Epithelial cell of prostate (primary cell): ENCODE results near the gene MED27.

Source experiments
- DNase-seq: peaks from one replicate; pipeline ENCODE4 v3.0.0-alpha.2; 2011; ENCODE audit warnings: low read depth, low spot score
- H3K27ac ChIP-seq: fragments of 450-650 bp; 2 replicates; pipeline ENCODE4 v1.5.1; 2017; ENCODE audit warnings: mild to moderate bottlenecking

MED27 gene

GRCh38 chr9:131826966-131827525 is 252.6 kb downstream of the MED27 start:
- H3K27ac ChIP-seq = no peak overlapping the region
- peak; percentile 40 for DNase-seq

- no peak overlapping the region for H3K27ac ChIP-seq
- DNase-seq = no peak
Measured at GRCh38 chr9:131826053-131826452, 253.6 kb downstream of the MED27 start.

DNA sequence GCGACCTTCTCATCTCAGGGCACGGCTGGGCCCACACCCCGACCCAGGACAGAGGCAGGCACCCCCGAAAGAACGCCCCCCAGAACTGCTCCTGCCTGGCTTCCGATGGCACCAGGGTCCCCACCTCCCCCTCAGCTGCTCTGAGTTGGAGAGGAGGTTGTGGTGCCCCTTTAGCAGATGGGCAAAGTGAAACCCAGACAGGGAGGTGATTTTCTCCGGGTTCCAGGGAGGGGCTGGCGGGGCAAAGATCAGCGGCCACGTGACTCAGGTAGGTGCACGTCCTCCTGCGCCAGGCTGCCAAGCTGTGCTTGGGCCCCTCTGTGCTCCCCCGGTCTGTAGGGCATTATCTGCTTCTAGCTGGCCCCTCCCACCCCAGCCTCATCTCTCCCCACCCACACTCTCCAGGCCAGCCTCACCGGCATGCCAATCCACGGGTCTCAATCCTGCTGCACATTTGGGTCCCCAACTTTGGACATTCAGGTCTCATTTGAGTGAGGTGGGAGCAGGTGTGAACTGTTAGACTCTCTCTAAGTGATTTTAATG is 254.6 kb downstream of the MED27 start:
- DNase-seq = no peak

GRCh38 chr9:131824155-131824594 is 255.5 kb downstream of the MED27 start:
- H3K27ac ChIP-seq = no peak overlapping the region

More for the DNA sequence above, 254.6 kb downstream of the MED27 start:
- H3K27ac ChIP-seq = no peak overlapping the region

DNA sequence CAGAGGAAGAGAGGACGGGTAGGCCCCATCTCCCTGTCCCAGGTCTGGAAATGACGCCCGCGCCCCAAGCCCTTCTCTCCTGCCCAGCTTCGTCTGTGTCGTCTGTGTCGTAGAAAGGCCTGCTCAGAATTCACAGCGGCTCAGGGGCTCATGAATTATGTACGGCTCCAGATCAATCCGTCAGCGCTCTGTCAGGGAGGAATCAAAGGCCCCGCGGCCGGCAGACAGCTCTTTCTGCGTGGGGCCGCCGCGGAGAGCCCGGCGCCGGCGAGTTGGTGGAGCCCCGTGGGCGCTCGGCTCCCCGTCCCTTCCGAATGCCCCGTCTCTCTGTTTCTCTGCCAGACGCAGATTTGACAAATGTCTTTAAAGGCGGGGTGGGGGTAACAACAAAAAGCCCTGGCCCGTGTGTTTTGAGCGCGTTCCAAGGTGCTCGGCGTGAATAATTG is 255.9 kb downstream of the MED27 start:
- no peak overlapping the region for H3K27ac ChIP-seq
- no peak for DNase-seq

More at GRCh38 chr9:131824155-131824594, 255.5 kb downstream of the MED27 start:
- no peak for DNase-seq

GRCh38 chr9:131818089-131818488 is 261.6 kb downstream of the MED27 start:
- DNase-seq = no peak
- H3K27ac ChIP-seq = no peak overlapping the region

GRCh38 chr9:131817627-131818026 is 262.0 kb downstream of the MED27 start:
- H3K27ac ChIP-seq = no peak overlapping the region
- DNase-seq = no peak

- no peak overlapping the region for H3K27ac ChIP-seq
- no peak for DNase-seq
Measured at GRCh38 chr9:131817073-131817472, 262.6 kb downstream of the MED27 start.

- DNase-seq = no peak
- H3K27ac ChIP-seq = no peak overlapping the region
Measured at GRCh38 chr9:131815970-131816873, 263.4 kb downstream of the MED27 start.

DNA sequence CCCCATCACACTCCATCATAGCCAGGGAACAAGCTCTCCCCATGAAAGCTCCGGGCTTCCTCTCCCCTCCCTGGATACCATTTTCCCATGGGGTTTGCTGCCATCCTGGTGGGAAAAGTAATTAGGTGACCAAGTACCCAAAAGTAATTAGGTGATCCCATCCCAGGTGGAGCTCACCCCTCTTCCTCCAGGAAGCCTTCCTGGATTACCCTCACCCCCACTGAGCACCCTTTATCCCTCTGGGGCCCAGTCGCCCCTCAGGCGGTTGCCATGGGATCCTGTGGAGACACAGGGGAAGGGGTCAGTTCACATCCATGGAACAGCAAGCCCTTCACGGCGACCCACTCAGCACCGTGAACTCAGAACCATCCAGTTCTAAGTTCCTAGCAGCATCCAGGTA is 265.0 kb downstream of the MED27 start:
- DNase-seq = no peak
- H3K27ac ChIP-seq = no peak overlapping the region

GRCh38 chr9:131813116-131813515 is 266.6 kb downstream of the MED27 start:
- no peak for DNase-seq

DNA sequence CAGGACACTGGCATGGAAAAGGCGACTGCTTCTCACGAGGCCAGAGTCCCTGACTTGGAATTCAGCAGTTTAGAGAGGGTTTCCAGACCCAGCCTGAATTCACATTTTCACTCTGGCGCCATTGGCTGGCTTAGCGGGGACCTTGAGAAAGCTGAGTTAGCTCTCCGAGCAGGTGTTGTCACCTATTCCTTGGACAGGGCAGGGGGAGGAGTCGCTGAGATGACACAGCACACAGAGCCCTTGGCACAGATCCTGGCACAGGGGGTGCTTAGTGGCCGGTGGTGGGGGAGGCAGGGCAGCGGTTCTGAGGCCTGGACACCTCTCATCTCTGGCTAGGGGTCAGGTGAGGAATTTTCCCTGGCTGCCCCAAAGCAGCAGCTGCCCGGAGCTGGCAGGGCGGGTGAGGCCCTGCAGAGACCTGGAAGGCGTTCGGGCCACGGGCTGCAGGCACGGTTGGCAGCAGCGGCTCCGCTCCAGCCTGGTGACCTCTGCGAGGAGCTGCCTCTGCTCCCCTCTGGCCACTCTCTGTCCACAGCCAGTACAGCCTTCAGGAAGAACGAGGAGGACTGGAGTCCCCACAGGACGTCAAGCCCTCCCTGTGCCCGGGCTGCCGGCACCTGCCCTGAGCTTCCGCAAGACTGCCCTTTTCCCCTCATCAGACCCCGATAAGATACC is 267.4 kb downstream of the MED27 start:
- H3K27ac ChIP-seq = no peak overlapping the region

More at GRCh38 chr9:131813116-131813515, 266.6 kb downstream of the MED27 start:
- no peak overlapping the region for H3K27ac ChIP-seq

DNA sequence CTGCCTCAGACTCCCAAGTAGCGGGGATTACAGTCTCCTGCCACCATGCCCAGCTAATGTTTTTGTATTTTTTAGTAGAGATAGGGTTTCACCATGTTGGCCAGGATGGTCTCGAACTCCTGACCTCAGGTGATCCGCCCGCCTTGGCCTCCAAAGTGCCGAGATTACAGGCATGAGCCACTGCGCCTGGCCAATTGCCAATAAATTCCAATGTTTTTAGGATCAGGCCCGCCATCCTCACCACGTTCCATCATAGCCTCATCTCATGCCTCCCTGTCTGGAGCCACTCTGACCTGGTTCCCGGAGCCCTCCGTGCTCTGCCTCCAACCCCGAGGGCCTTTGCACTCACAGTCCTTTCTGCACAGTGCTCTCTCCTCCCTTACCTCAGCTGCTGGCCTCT is 268.3 kb downstream of the MED27 start:
- no peak for DNase-seq
- H3K27ac ChIP-seq = no peak overlapping the region

More for the DNA sequence above, 267.4 kb downstream of the MED27 start:
- no peak for DNase-seq

- H3K27ac ChIP-seq = no peak overlapping the region
- no peak for DNase-seq
Measured at GRCh38 chr9:131810351-131811170, 269.1 kb downstream of the MED27 start.
